OCI-LY7 (cell line): ENCODE results near the gene CA10. TPM values are rescaled to one million over a fixed set of nuclear protein-coding genes. Genes with fewer than 3 reads are reported as not detected.

ENCODE experiments used
- BruUV-seq: library from RNA; stranded (reverse); fragments of 400-500 nt; replicated peaks from 2 replicates; lab custom pipeline; 2021; lab: Mats Ljungman, UMichigan
- CTCF ChIA-PET: fragments of 300-600 bp; sonication (Branson Sonifier 250); formaldehyde crosslinking; loops from one replicate; lab custom pipeline; 2022; ENCODE audit warnings: antibody characterized with exemption; ENCODE audit not compliant: unreplicated experiment; lab: Charles Lee
- POLR2A ChIA-PET: fragments of 300-600 bp; sonication (Branson Sonifier 250); formaldehyde crosslinking; loops from one replicate; lab custom pipeline; 2022; ENCODE audit warnings: antibody characterized with exemption; lab: Charles Lee
- DNase-seq: peaks from one replicate; pipeline ENCODE4 v3.0.0-alpha.2; 2015; ENCODE audit warnings: low spot score
- H2AFZ ChIP-seq: fragments of 200-600 bp; sonication (generic), shearing (Covaris generic); 2 replicates; pipeline ENCODE4 v1.6.1; 2014; ENCODE audit warnings: mild to moderate bottlenecking, antibody characterized with exemption, low read length, moderate library complexity
- H3K27ac ChIP-seq: fragments of 200-600 bp; sonication (generic); 2 replicates; pipeline ENCODE4 v1.5.1; 2014; ENCODE audit warnings: mixed run types, low read depth, mild to moderate bottlenecking, moderate library complexity, low read length, inconsistent platforms; ENCODE audit not compliant: poor library complexity, severe bottlenecking
- H3K36me3 ChIP-seq: fragments of 200-600 bp; sonication (generic); 2 replicates; pipeline ENCODE4 v1.6.1; 2014; ENCODE audit warnings: mild to moderate bottlenecking, antibody characterized with exemption, low read length, moderate library complexity, mixed read lengths; ENCODE audit not compliant: insufficient read depth
- H3K4me1 ChIP-seq: fragments of 200-600 bp; sonication (generic); 2 replicates; pipeline ENCODE4 v1.5.1; 2014; ENCODE audit warnings: mild to moderate bottlenecking, low read length; ENCODE audit not compliant: insufficient read depth, poor library complexity, severe bottlenecking
- H3K4me2 ChIP-seq: fragments of 200-600 bp; sonication (generic); 2 replicates; pipeline ENCODE4 v1.6.1; 2014; ENCODE audit warnings: mild to moderate bottlenecking, low read length
- H3K4me3 ChIP-seq: fragments of 200-600 bp; sonication (generic); 2 replicates; pipeline ENCODE4 v1.5.1; 2014; ENCODE audit warnings: mild to moderate bottlenecking, low read depth, low read length; ENCODE audit not compliant: poor library complexity, severe bottlenecking
- H3K79me2 ChIP-seq: fragments of 200-600 bp; sonication (generic); 2 replicates; pipeline ENCODE4 v1.6.1; 2016; ENCODE audit warnings: low read depth, mild to moderate bottlenecking, low read length, moderate library complexity, mixed read lengths; ENCODE audit not compliant: insufficient read depth
- H3K9me2 ChIP-seq: fragments of 200-600 bp; sonication (generic); 2 replicates; pipeline ENCODE4 v1.6.1; 2016; ENCODE audit warnings: mild to moderate bottlenecking, low read length, mixed read lengths; ENCODE audit not compliant: insufficient read depth
- H3K9me3 ChIP-seq: fragments of 200-600 bp; sonication (generic); 2 replicates; pipeline ENCODE4 v1.6.1; 2014; ENCODE audit warnings: mild to moderate bottlenecking, mixed run types, low read length, mixed read lengths
- H4K20me1 ChIP-seq: fragments of 200-600 bp; sonication (generic); 2 replicates; pipeline ENCODE4 v1.6.1; 2014; ENCODE audit warnings: mild to moderate bottlenecking, antibody characterized with exemption, low read length, moderate library complexity, mixed read lengths; ENCODE audit not compliant: insufficient read depth
- EZH2phosphoT487 ChIP-seq: fragments of 200-600 bp; sonication (generic); IDR thresholded peaks from 2 replicates; pipeline ENCODE4 v1.6.1; 2018; ENCODE audit warnings: low read depth, borderline replicate concordance, mild to moderate bottlenecking, mixed run types, antibody characterized with exemption, low read length, moderate library complexity, mixed read lengths
- intact Hi-C: fragments of 100-400 bp; cut with micrococcal nuclease; formaldehyde crosslinking; loops from one replicate; pipeline ENCODE4 v1.10.0; 2022; ENCODE audit not compliant: unreplicated experiment
- total RNA-seq, 2 experiments: library from RNA; depleted of rRNA in 1 of 2; stranded (reverse); fragments of >200 nt in 1 of 2; shearing (Covaris generic) in 1 of 2; gene quantifications; 2 replicates each; pipeline ENCODE4 v1.2.3, GENCODE V29; 2014 to 2022
- TF ChIP-seq, protein P1 (sequence below): fragments of 200-600 bp; sonication (generic); conservative IDR thresholded peaks from 2 replicates; pipeline ENCODE4 v1.5.1; 2014; ENCODE audit warnings: mild to moderate bottlenecking, antibody characterized with exemption, low read length, moderate library complexity, mixed read lengths

The CA10 gene
- total RNA-seq, 2 experiments from 2014 or later = not detected

DNA sequence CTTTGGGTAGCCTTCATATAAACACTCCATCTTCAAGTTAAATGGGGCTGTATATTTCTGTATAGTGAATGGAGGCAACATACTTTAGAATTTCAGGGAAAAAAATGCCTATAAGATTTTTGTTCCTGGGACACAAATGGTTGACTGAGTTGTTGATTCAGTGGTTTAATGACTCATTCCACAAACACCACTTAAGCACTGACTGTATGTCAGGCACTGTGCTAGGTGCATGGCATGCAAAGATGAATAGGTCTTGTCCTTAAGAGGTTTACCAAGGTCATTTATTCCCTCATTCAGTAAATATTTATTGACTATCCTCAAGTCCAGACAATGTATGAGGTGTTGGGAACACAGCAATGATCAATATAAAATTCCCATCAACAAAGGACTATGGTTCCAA lies 417.1 kb downstream of the CA10 start:
- no TSS peak for BruUV-seq
- no peaks in the 10 kb centered on the region for H4K20me1 ChIP-seq
- no peak for TF ChIP-seq EZH2phosphoT487
- TF ChIP-seq, protein P1, sequence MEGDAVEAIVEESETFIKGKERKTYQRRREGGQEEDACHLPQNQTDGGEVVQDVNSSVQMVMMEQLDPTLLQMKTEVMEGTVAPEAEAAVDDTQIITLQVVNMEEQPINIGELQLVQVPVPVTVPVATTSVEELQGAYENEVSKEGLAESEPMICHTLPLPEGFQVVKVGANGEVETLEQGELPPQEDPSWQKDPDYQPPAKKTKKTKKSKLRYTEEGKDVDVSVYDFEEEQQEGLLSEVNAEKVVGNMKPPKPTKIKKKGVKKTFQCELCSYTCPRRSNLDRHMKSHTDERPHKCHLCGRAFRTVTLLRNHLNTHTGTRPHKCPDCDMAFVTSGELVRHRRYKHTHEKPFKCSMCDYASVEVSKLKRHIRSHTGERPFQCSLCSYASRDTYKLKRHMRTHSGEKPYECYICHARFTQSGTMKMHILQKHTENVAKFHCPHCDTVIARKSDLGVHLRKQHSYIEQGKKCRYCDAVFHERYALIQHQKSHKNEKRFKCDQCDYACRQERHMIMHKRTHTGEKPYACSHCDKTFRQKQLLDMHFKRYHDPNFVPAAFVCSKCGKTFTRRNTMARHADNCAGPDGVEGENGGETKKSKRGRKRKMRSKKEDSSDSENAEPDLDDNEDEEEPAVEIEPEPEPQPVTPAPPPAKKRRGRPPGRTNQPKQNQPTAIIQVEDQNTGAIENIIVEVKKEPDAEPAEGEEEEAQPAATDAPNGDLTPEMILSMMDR = no peak
- H3K4me1 ChIP-seq = no peaks in the 10 kb centered on the region
- no peak overlapping the region for H2AFZ ChIP-seq
- H3K36me3 ChIP-seq = no peaks in the 10 kb centered on the region
- DNase-seq = no peak
- no peak overlapping the region for H3K4me2 ChIP-seq
- no peaks in the 10 kb centered on the region for H3K9me3 ChIP-seq
- H3K9me2 ChIP-seq = no peaks in the 10 kb centered on the region
- ChIA-PET CTCF (no interaction called here), POLR2A (no interaction called here)
- intact Hi-C loops = loop anchor here (10.0 kb wide), 1 partner anchor 57 kb away; no protein-coding TSS in a partner anchor
- no peak overlapping the region for H3K27ac ChIP-seq
- no peak overlapping the region for H3K4me3 ChIP-seq
- H3K79me2 ChIP-seq = no peaks in the 10 kb centered on the region

DNA sequence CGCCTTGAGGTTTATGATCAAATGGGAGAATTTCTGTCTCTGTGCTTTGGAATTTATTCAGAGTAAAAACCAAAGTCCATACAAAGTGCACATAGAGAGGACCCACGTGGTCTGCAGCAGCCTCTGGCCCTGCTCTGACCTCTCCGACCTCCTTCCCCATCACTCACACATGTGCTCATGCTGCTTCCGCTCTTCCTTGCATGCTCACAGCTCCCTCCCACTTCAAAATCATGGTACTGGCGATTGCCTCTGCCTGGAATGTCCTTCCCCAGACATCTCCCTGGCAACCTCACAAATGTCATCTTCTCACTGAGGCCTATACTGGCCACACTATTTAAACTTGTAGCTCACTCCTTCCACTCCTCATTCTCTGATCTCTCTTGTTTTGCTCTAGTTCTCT lies 418.0 kb downstream of the CA10 start:
- H3K9me2 ChIP-seq = no peaks in the 10 kb centered on the region
- DNase-seq = no peak
- POLR2A ChIA-PET = no interaction called here
- no peaks in the 10 kb centered on the region for H3K9me3 ChIP-seq
- CTCF ChIA-PET = interaction anchor here (0.5 kb wide), 1 partner anchor 63 kb away, joined by 3 read pairs; no protein-coding TSS in a partner anchor
- H3K4me3 ChIP-seq = no peak overlapping the region
- no peak overlapping the region for H3K27ac ChIP-seq
- H4K20me1 ChIP-seq = no peaks in the 10 kb centered on the region
- no peaks in the 10 kb centered on the region for H3K4me1 ChIP-seq
- no peak for TF ChIP-seq EZH2phosphoT487
- TF ChIP-seq, protein P1 = no peak
- no peak overlapping the region for H2AFZ ChIP-seq
- no peaks in the 10 kb centered on the region for H3K79me2 ChIP-seq
- H3K4me2 ChIP-seq = no peak overlapping the region
- no peaks in the 10 kb centered on the region for H3K36me3 ChIP-seq
- intact Hi-C loops = loop anchor here (10.0 kb wide), 1 partner anchor 56 kb away; no protein-coding TSS in a partner anchor
- BruUV-seq = no TSS peak

DNA sequence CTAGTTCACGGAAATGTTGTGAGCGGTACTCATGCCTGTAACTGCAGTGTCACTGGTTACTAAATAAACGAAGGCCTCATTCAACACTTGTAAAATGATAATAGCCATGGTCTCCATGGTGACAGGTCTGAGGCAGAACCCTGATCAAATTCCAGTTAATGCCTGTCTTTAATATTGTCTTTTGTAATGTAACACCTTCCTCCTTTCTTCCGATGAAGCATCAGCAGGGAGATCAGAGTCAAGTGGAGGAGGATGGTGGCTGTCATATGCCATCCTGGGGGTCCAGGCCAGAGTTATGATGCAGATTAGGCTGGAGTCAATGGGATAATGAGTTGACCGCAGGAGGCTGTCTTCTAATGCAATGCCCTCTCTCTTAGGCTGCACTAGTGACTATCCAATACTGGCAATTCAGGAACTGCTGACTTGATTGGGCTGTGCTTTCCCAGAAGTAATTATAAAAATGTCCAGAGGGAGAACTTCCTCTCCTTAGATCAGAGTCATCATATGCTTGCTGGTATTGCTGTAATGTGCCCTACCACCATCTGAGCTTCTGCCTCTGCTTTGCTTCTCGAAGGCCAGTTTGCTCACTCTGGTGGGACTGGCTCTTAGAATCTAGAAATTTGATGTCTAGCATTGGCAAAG lies 419.1 kb downstream of the CA10 start:
- no peaks in the 10 kb centered on the region for H4K20me1 ChIP-seq
- no peak overlapping the region for H3K4me3 ChIP-seq
- no peaks in the 10 kb centered on the region for H3K9me3 ChIP-seq
- H3K27ac ChIP-seq = no peak overlapping the region
- no peaks in the 10 kb centered on the region for H3K79me2 ChIP-seq
- no peaks in the 10 kb centered on the region for H3K36me3 ChIP-seq
- POLR2A ChIA-PET = no interaction called here
- CTCF ChIA-PET = no interaction called here
- no peaks in the 10 kb centered on the region for H3K9me2 ChIP-seq
- no peak overlapping the region for H2AFZ ChIP-seq
- no peaks in the 10 kb centered on the region for H3K4me1 ChIP-seq
- BruUV-seq = no TSS peak
- intact Hi-C loops = no loop called here
- no peak for DNase-seq
- no peak for TF ChIP-seq EZH2phosphoT487
- TF ChIP-seq, protein P1 = no peak
- no peak overlapping the region for H3K4me2 ChIP-seq
